Measurements from ENCODE around the gene RNF123.

RNF123 gene

DNA sequence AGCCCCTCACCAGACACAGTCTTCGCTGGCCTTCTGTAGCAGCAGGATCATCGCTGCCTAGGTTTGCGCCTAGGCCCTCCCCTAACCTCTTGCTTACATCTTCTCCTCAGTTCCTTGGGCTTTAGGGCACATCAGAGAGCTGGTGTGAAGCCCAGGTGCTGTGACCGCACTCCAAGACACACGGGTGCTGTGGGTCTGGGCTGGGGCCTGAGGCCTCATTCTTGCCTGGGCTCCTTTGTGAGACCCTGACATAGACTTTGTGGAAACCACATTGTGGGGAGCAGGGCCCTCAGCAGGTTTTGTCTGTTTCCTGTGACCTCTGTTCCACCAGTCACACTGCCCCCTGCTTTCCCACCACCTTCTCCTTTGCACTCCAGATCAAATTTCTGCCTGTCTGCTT, 22.1 kb downstream of the RNF123 start:
- no peak for DNase-seq (ENCODE audit: low read depth)
- no peak overlapping the region for H3K4me3 ChIP-seq (ENCODE audit: low read depth, low read length)
- TF ChIP-seq, protein P1, sequence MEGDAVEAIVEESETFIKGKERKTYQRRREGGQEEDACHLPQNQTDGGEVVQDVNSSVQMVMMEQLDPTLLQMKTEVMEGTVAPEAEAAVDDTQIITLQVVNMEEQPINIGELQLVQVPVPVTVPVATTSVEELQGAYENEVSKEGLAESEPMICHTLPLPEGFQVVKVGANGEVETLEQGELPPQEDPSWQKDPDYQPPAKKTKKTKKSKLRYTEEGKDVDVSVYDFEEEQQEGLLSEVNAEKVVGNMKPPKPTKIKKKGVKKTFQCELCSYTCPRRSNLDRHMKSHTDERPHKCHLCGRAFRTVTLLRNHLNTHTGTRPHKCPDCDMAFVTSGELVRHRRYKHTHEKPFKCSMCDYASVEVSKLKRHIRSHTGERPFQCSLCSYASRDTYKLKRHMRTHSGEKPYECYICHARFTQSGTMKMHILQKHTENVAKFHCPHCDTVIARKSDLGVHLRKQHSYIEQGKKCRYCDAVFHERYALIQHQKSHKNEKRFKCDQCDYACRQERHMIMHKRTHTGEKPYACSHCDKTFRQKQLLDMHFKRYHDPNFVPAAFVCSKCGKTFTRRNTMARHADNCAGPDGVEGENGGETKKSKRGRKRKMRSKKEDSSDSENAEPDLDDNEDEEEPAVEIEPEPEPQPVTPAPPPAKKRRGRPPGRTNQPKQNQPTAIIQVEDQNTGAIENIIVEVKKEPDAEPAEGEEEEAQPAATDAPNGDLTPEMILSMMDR (conservative IDR thresholded peaks at IDR 0.05; ENCODE audit: low read depth, low read length): no peak

DNA sequence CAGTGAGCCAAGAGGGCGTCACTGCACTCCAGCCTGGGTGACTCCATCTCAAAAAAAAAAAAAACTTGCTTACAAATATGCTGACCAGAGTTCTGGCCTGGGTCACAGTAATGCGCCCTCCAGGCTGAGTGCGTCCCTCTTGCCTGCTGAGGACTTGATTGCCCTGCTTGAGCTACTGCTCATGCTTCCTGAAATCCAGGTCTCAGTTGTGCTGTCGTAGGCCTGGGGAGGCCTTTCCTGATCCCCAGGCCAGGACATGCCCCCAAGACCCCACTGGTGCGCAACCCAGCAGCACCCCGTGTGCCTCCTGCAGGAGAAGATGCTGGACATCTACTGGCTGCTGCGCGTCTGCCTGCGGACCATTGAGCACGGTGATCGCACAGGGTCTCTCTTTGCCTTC, 22.8 kb downstream of the RNF123 start:
- no peak for DNase-seq (ENCODE audit: low read depth)
- TF ChIP-seq, protein P1 (conservative IDR thresholded peaks at IDR 0.05; ENCODE audit: low read depth, low read length): no peak
- H3K4me3 ChIP-seq (ENCODE audit: low read depth, low read length): no peak overlapping the region

DNA sequence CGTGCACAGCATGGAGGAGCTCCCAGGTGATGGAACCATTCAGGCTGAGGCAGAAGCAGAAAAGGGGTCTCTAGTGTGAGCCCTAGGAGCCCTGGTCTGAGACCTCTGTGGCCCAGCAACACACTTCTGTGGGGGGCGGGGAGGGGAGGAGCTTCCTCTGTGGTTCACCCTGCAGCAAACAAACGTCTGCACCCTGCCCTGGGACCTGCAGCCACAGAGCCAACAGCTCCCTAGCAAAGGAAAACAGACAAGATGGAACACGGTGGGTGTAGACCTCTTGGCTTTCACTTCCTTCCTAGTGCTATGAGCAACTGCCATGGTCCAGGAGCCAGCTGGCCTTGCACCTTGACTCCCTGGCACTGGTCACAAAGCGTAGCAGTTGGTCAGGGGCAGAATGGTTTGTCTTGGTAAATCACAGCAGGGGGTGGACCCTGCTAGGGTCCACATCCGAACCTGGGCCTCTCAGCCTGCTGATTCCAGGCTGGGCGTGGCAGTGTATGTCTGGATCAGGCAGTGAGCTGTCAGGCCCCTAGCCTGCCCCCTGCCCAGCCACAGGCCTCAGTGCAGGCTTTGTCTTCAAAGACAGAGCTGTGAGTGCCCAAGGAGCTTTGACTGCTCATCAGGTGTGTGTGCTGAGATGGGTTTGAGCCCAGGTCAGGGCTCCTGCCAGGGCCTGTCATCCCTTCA, 23.4 kb downstream of the RNF123 start:
- TF ChIP-seq, protein P1 (conservative IDR thresholded peaks at IDR 0.05; ENCODE audit: low read depth, low read length): no peak
- no peak for DNase-seq (ENCODE audit: low read depth)
- no peak overlapping the region for H3K4me3 ChIP-seq (ENCODE audit: low read depth, low read length)

DNA sequence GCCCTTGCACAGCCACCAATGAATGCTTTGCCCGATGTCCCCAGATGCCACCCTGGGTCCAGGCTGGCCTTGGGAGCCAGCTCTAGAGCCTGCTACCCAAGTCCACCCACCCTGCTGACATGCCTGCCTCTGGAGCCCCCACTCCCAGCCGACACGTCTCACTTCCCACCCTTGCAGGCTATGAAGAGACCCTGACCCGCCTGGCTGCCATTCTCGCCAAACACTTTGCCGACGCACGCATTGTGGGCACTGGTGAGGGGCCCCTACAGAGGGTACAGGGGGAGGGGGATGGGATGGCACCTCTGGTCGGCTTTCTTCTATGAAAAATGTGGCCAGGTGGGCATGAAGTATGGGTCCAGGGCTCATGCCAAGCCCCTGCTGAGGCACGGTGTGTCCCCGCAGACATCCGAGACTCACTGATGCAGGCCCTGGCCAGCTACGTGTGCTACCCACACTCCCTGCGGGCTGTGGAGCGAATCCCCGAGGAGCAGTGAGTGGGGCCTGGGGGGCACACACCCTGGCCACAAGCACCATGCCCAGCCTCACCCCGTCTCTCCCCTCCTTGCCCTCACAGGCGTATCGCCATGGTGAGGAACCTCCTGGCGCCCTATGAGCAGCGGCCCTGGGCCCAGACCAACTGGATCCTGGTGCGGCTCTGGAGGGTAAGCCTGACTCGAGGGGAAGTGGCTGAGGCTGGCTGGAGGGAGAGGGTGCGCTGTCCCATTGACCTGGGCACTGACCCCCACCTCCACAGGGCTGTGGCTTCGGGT, 24.2 kb downstream of the RNF123 start:
- TF ChIP-seq, protein P1 (conservative IDR thresholded peaks at IDR 0.05; ENCODE audit: low read depth, low read length): no peak
- no peak for DNase-seq (ENCODE audit: low read depth)
- no peak overlapping the region for H3K4me3 ChIP-seq (ENCODE audit: low read depth, low read length)

DNA sequence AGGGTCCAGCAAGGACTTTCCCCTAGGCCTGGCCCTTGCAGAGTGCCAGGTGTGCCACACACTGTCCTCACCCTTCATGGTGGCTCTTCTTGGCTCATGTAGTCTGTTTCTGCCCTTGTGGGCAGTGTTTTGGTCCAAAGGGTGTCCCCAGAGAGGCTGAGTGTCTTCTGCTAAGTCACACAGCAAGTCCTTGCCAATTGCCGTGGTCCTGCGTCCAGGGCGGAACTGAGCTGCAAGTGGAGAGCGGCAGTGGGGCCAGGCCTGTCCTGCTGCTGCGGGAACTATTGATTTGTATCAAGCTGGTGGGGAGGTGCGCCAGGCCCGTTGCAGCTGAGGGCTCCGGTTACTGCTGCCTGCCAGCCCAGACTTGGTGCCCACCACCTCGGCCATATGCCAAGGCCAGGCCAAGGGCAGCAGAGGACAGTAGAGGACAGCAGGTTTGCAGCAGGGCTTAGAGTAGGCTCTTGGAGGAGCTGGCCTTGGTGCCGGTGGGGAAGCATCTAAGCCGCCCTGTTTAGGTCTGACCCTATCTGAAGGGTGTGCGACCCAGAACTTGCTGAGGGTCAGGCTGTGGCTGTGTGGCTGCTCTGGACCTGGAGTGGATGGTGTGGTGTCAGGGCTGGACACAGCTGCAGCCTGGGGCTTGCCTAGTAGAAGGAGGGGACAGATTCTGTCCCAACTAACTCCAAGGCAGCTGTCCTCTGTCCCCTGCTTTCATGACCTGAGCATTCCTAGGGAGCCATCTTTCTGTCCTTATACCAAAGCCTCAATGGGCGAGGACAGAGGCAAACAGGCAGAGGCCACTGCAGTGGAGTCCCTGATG, 25.6 kb downstream of the RNF123 start:
- no peak overlapping the region for H3K4me3 ChIP-seq (ENCODE audit: low read depth, low read length)
- TF ChIP-seq, protein P1 (conservative IDR thresholded peaks at IDR 0.05; ENCODE audit: low read depth, low read length): no peak
- DNase-seq (ENCODE audit: low read depth): no peak

DNA sequence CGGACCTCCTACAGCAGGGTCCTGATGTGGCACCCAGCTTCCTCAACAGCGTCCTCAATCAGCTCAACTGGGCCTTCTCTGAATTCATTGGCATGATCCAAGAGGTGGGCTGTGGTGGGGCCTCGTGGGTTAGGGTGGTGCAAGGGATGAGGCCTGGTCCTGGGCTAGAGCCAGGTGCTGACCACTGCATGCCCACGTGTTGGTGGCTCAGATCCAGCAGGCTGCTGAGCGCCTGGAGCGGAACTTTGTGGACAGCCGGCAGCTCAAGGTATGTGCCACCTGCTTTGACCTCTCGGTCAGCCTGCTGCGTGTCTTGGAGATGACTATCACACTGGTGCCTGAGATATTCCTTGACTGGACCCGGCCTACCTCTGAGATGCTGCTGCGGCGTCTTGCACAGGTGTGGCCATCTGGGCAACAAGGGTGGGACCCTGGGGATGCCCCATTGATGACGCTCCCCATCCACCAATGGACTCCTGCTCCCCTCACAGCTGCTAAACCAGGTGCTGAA, 26.3 kb downstream of the RNF123 start:
- TF ChIP-seq, protein P1 (conservative IDR thresholded peaks at IDR 0.05; ENCODE audit: low read depth, low read length): no peak

More for the DNA sequence above, 26.3 kb downstream of the RNF123 start:
- no peak overlapping the region for H3K4me3 ChIP-seq (ENCODE audit: low read depth, low read length)
- DNase-seq (ENCODE audit: low read depth): no peak
